Measurements from ENCODE around the gene SPATA13.
"Not testable (repeated sequence)": the region's sequence is repeated elsewhere in the genome, so short reads cannot be mapped to it uniquely, and the experiment has no call there.

The SPATA13 gene

GRCh38 chr13:24286624-24287023 is 126.1 kb downstream of the SPATA13 start:
- no peak for DNase-seq

DNA sequence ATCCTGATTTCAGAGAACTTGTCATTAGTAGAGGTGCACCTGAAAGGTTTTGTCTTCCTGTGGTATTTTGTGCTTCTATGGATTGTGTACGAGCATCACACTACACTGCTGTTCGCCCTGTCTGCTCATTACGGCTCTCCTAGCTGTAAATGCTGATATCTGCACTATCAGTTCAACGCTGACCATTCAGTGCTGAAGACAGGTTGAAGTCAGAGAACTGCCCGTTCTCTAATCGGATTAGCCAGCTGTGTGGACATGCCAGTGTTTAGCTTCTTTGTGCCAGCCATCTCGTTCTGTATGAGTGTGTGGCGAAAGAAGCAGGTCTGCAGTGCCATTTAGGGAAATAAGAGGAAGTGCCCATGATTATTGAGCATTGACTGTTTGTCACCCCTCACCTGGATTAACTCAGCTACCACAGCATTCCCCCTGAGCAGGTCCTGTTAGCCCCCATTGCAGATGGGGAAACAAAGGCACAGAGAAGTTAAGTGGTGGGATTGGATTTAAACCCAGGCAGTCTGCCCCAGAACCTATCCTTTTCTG is 127.3 kb downstream of the SPATA13 start:
- no peak for DNase-seq

DNA sequence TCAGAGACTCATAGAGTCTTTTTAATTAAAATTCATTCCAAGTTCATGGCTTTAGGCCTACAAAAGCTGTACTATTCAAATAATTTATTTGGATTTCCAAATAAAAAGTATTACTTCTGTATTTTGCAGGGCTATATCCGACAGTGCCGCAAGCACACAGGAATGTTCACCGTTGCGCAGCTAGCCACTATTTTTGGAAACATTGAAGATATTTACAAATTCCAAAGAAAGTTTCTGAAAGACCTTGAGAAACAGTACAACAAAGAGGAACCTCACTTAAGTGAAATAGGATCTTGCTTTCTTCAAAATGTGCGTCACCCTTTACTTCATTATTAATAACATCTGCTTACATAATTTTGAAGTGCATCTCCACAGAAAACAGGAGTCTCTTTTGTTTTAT is 128.3 kb downstream of the SPATA13 start:
- no peak for DNase-seq

DNA sequence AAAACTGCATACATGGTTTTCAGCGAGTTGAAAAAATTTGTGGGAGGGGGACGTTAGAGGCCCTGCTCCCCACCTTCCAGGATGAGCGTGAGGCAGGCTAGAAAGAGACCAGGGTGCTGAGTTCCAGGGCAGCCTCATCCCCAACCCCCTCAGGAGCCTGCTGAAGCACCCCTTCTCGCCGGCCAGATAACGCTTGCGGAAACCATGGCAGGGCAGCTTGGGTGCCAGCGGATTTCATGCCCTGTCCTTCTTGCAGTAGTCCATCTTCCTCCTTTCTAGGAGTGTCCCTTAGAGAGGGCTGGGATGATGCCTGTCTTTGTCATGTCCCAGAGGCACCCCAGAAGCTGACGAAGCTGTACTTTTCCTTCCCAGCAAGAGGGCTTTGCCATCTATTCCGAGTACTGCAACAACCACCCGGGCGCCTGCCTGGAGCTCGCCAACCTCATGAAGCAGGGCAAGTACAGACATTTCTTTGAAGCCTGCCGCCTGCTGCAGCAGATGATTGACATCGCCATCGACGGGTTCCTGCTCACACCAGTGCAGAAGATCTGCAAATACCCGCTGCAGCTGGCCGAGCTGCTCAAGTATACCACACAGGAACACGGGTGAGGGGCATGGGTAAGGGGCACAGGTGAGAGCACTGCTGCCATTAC is 129.9 kb downstream of the SPATA13 start:
- no peak for DNase-seq

- no peak for DNase-seq
Measured at GRCh38 chr13:24292481-24292880, 132.0 kb downstream of the SPATA13 start.

DNA sequence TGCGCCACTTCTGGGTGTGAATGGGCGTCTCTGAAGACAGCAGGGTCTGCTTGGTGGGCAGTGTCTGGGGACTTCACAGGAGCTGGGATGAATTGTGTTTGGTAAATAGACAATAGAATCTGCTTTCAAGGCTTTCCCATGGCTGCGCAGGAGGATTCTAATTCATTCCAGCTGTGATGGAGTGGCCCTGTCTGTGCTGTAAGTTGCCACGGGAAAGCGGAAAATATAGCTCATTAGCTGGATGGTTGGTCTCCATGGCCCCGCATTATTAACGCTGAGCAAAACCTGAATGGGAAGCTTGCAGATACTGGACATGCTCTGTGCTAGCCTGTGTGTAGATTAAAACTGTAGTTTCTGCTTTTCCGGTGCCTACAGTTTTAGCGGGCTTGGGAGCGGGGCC is 133.2 kb downstream of the SPATA13 start:
- no peak for DNase-seq

DNA sequence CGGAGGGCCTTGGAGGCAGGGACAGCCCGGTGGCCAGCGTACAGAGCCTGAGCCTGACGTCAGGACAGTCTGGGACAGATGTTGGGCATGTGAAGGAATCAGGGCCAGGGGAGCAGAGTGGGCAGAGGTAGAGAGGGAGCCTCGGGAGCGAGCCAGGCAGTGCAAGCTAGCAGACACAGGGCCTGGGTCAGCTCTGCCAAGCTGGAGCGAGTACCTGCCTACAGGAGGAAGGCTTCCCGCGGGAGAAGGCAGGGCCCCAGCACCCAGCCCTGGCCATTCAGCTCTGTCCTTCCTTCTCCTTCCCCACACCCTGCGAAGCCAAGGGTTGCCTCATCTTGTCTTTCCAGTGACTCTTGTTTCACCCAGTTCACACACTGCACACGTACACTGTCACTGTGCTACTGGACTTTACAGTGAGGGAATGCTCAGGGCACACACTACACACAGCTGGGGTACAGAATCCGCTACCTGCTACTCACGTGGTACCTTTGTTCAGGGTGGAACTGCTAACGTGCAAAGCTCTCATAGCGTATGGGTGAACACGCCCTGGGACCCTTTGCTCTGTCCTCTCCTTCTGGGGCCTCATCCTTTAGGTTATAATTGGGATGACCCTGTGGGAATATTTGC is 139.1 kb downstream of the SPATA13 start:
- DNase-seq, result no peak

GRCh38 chr13:24301434-24301833 is 140.9 kb downstream of the SPATA13 start:
- DNase-seq, result no peak

- DNase-seq, result no peak
Measured at GRCh38 chr13:24301911-24302310, 141.4 kb downstream of the SPATA13 start.

GRCh38 chr13:24304620-24305019 is 144.1 kb downstream of the SPATA13 start:
- DNase-seq, result no peak

- no peak for DNase-seq
Measured at GRCh38 chr13:24306632-24307031, 146.1 kb downstream of the SPATA13 start.

GRCh38 chr13:24307211-24308067 is 146.9 kb downstream of the SPATA13 start:
- DNase-seq, result no peak

GRCh38 chr13:24308068-24308445 is 147.5 kb downstream of the SPATA13 start:
- DNase-seq, result no peak

- DNase-seq, result no peak
Measured at GRCh38 chr13:24308488-24309020, 148.0 kb downstream of the SPATA13 start.

DNA sequence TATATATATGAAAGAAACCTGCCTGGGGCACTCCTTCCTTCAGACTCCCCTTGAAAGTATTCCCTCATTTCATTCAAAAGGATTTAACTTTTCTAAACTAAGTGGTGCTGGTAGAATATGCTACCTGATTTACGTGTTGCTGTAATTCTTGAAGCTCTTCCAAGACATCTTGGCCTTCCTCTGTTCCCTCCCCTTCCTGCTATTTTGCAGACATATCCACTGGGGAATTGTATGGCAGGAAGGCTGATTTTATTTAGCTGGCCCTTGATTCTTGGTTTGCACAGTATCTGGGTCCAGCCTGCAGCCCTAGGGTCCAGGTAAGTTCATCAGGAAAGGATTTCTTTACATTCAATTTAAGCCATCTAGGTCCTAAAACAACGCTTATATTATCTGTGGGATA is 148.8 kb downstream of the SPATA13 start, which contains the start of gene C1QTNF9:
Gene C1QTNF9, plus strand, starts transcription at position 281 of the 400 bp plus-strand sequence. CDS start 6,424 bp downstream, outside the sequence.
- DNase-seq, result not testable (repeated sequence)

- no peak for DNase-seq
Measured at GRCh38 chr13:24313439-24313838, 152.9 kb downstream of the SPATA13 start.

DNA sequence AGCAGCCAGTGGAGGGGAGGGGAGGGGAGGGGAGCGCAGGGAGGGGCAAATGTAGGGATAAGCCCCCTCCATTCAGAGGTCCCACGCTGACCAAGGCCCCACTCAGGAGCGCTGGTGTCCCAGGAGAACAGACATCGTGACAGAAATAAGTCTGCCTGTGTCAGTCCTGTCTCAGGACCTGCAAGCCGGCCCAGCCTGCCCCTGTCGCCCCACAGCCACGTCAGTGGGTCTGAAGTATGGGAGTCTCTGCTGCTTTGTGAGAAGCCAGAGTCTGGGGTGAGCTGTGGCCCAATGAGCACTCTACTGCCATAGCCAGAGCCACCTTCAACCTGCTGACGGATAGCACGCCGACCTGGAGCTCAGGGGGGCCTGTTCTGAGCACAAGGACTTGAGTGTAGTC is 157.3 kb downstream of the SPATA13 start:
- DNase-seq, result not testable (repeated sequence)

DNA sequence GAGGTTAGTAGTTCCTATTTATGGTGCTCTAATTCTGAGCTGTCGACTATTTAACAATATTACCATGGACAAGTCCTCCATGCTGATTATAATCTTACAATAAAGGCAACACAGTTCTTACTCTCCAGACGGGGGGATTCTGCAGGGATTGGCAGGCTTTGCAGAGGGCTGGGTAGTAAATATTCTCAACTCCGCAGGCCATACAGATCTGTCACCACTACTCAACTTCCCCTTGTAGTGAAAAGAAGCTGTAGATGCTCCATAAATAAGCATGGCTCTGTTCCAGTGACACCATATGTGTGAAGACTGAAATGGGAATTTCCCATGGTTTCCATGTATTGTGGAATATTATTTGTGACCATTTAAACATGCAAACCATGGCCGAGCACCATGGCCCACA is 158.4 kb downstream of the SPATA13 start:
- not testable (repeated sequence) for DNase-seq

GRCh38 chr13:24319641-24320040 is 159.1 kb downstream of the SPATA13 start:
- DNase-seq, result not testable (repeated sequence)

GRCh38 chr13:24321416-24321815 is 160.9 kb downstream of the SPATA13 start:
- not testable (repeated sequence) for DNase-seq

GRCh38 chr13:24322470-24322869 is 161.9 kb downstream of the SPATA13 start:
- not testable (repeated sequence) for DNase-seq

DNA sequence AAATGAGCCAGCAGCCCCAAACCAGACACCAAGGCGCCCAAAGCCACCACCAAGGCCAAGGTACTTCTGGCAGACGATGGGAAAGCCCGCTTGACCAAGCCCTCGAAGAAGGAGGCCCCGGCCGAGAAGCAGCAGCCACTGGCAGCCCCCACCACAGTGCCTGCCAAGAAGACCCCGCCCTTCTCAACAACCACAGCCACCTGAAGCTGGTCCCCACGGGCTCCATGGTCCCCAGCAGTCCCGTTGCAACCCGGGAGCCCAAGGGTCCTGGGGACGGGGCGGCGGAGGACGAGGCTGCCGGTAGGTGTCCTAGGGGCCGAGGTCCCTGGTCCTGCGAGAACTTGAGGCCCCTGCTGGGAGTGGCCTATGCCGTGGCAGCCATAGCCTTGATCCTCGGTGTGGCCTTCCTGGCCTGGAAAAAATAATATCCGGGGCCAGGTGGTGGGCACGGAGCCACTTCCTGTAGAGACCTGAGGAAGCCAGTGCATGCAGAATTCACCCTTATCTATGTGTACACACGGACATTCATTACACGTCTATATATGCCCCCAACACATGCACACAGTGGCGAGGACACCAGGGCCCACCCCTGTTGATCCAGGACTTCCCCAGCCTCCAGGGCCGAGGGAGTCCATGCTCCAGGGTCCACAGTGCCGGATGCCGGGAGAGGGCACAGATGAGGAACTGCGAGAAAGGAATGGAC is 162.7 kb downstream of the SPATA13 start:
- DNase-seq, result no peak

DNA sequence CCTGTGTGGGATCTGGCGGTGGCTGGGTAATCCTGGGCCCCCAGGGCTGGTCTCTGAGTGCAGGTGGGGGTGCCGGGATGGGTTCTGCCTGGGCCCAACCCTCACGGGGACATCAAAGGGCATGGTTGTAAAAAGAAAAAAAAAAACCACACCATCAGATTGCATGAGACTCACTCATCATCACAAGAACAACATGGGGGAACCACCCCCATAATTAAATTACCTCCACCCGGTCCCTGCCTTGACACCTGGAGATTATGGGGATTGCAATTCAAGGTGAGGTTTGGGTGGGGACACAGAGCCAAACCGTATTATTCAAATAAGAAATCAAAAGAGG is 163.2 kb downstream of the SPATA13 start:
- no peak for DNase-seq

Measured in CD4-positive, alpha-beta T cell treated with Interleukin-4 for 1 hour (primary cell).